Endothelial cell (in vitro differentiated cells): Measurements from ENCODE around the gene PAPPA2. TPM values are rescaled to one million over a fixed set of nuclear protein-coding genes. Genes with fewer than 3 reads are reported as not detected.

Experiments
- DNase-seq: peaks from one replicate; pipeline ENCODE4 v3.0.0; 2021; ENCODE audit warnings: low spot score
- H3K27ac Mint-ChIP-seq: one replicate; pipeline ENCODE4 v1.8.0; 2021; ENCODE audit warnings: mixed read lengths, inconsistent platforms; ENCODE audit not compliant: unreplicated experiment
- H3K27me3 Mint-ChIP-seq: one replicate; pipeline ENCODE4 v1.8.0; 2021; ENCODE audit warnings: mild to moderate bottlenecking, moderate library complexity, mixed read lengths, inconsistent platforms; ENCODE audit not compliant: unreplicated experiment
- H3K36me3 Mint-ChIP-seq: one replicate; pipeline ENCODE4 v1.8.0; 2021; ENCODE audit warnings: mild to moderate bottlenecking, low read depth, mixed read lengths, inconsistent platforms; ENCODE audit not compliant: unreplicated experiment
- H3K4me1 Mint-ChIP-seq: one replicate; pipeline ENCODE4 v1.8.0; 2021; ENCODE audit warnings: mild to moderate bottlenecking, mixed read lengths, inconsistent platforms; ENCODE audit not compliant: unreplicated experiment
- H3K4me3 Mint-ChIP-seq: one replicate; pipeline ENCODE4 v1.8.0; 2021; ENCODE audit warnings: mild to moderate bottlenecking, mixed read lengths, inconsistent platforms; ENCODE audit not compliant: unreplicated experiment
- H3K9me3 Mint-ChIP-seq: one replicate; pipeline ENCODE4 v1.8.0; 2021; ENCODE audit warnings: mixed read lengths, inconsistent platforms; ENCODE audit not compliant: unreplicated experiment
- total RNA-seq: library from RNA; stranded (reverse); fragmentation: NEBNext Ultra II Directional; extraction: Animal tissue kit (Norgen Biotek cat#: 25700); gene quantifications from one replicate; pipeline ENCODE4 v1.2.1, GENCODE V29; 2021; ENCODE audit not compliant: unreplicated experiment
- TF ChIP-seq, protein P1 (sequence below): fragments of 200-600 bp; sonication (generic); IDR thresholded peaks from one replicate; pipeline ENCODE4 v1.5.0; 2021; ENCODE audit warnings: antibody characterized with exemption; ENCODE audit not compliant: unreplicated experiment

The PAPPA2 gene
- total RNA-seq, 1 donor from 2014 or later = 0.33 TPM

DNA sequence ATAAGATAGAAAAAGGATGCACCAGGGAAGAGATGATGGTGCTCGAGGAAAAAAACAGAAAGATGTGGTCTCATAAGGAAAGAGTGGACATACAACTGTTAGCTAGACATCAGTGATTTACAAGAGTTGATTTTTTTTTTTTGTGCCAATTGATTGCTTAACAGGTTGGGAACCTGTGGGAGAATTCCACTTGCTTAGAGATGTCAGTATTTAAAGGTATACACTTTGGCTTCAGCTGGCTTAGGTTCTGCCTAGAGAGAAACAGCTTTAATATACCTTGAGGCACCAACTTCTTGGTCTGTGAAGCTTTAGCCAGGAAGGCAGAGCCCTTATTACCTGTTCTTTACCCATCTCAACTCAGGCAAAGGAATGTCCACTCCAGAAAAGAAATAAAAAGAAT, 303.8 kb downstream of the PAPPA2 start:
- Mint-ChIP-seq H3K4me1 (no peaks in the 10 kb centered on the region), H3K9me3 (no peaks in the 10 kb centered on the region), H3K27ac (no peak overlapping the region), H3K36me3 (no peaks in the 10 kb centered on the region), H3K27me3 (no peaks in the 10 kb centered on the region), H3K4me3 (no peak overlapping the region)
- DNase-seq = no peak
- TF ChIP-seq, protein P1, sequence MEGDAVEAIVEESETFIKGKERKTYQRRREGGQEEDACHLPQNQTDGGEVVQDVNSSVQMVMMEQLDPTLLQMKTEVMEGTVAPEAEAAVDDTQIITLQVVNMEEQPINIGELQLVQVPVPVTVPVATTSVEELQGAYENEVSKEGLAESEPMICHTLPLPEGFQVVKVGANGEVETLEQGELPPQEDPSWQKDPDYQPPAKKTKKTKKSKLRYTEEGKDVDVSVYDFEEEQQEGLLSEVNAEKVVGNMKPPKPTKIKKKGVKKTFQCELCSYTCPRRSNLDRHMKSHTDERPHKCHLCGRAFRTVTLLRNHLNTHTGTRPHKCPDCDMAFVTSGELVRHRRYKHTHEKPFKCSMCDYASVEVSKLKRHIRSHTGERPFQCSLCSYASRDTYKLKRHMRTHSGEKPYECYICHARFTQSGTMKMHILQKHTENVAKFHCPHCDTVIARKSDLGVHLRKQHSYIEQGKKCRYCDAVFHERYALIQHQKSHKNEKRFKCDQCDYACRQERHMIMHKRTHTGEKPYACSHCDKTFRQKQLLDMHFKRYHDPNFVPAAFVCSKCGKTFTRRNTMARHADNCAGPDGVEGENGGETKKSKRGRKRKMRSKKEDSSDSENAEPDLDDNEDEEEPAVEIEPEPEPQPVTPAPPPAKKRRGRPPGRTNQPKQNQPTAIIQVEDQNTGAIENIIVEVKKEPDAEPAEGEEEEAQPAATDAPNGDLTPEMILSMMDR = no peak

DNA sequence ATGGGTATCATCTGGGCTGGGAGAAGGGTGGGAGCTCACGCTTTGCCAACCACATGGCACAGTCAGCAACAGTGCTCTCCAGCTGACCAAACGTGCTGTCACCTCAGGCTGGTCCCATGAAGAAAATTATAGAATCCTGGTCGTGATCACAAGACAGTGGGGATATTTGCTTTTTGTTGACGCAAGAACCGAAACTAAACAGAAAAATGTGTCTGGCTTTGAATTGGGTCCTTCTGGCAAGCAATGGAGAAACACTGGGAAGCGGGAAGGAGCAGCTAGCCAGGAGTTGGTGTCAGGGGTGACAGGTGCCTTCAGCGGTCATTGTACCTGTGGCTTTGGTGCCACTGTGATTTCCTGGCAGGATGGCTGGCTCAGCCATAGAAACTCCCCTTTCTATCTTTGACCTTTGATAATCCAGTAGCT, 304.8 kb downstream of the PAPPA2 start:
- no peaks in the 10 kb centered on the region for H3K9me3 Mint-ChIP-seq
- TF ChIP-seq, protein P1 = no peak
- H3K4me3 Mint-ChIP-seq = no peak overlapping the region
- no peaks in the 10 kb centered on the region for H3K27me3 Mint-ChIP-seq
- no peak for DNase-seq
- no peak overlapping the region for H3K27ac Mint-ChIP-seq
- H3K4me1 Mint-ChIP-seq = no peaks in the 10 kb centered on the region
- no peaks in the 10 kb centered on the region for H3K36me3 Mint-ChIP-seq

DNA sequence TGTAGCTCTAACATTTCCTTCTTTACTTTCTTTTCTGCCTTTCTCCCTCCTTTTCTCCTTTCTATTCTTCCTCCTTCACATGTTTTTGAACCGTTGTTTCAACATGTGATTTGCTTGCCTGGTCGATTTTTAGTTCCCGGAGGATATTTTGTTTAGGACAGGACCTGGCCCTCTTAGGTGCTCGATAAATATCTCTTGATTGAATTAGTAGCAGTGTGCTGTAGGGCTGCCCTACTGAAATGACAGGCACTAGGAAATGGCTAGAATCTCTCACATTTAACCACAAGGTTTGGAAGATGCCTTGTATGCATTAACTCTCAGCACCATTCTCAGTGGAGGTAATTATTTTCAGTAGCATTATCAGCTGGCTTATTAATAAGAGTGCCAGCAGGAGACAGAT, 305.6 kb downstream of the PAPPA2 start:
- TF ChIP-seq, protein P1 = no peak
- H3K27ac Mint-ChIP-seq = no peak overlapping the region
- no peak overlapping the region for H3K4me3 Mint-ChIP-seq
- H3K36me3 Mint-ChIP-seq = no peaks in the 10 kb centered on the region
- H3K27me3 Mint-ChIP-seq = no peaks in the 10 kb centered on the region
- no peak for DNase-seq
- no peaks in the 10 kb centered on the region for H3K4me1 Mint-ChIP-seq
- no peaks in the 10 kb centered on the region for H3K9me3 Mint-ChIP-seq

DNA sequence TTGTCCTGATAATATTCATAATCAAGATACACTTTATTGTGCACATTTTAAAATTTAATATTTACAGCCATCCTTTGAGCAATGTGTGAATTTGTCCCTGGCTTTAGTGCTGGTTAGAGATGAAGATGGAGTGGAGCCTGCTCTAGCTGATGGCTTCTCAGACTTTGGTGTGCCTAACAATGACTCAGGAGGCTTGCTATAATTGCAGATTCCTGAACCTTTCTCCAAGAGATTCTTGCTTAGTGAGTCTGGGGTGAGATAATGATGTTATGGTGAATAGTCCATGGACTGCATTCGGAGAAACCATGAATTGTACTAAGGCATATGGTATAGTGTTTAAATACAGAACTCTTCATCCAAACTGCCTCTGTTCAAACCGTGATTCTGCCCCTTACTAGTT, 307.1 kb downstream of the PAPPA2 start:
- H3K27me3 Mint-ChIP-seq = no peaks in the 10 kb centered on the region
- no peak overlapping the region for H3K4me3 Mint-ChIP-seq
- DNase-seq = no peak
- TF ChIP-seq, protein P1 = no peak
- no peak overlapping the region for H3K27ac Mint-ChIP-seq
- H3K9me3 Mint-ChIP-seq = no peaks in the 10 kb centered on the region
- H3K36me3 Mint-ChIP-seq = no peaks in the 10 kb centered on the region
- peaks cover 7% of the 10 kb centered on the region for H3K4me1 Mint-ChIP-seq

DNA sequence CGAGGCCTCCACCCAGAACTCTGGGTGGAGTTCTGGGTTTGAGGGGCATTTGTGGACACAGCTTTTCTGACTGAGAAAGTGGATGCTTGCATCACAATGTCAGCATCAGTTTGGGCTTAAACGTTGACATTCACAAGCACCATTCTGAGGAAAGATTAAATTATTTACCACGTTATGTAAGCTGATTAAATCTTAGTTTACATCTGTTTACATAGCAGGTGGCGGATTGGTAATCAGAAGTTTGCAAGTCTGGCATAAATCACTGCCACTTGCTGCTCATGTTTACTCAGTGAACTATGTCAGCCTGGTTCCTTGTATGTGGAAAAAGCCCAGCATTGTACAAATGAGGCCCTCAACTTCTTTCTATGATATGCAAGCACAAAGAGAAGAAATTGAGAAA, 310.1 kb downstream of the PAPPA2 start:
- no peak overlapping the region for H3K27ac Mint-ChIP-seq
- TF ChIP-seq, protein P1 = no peak
- H3K9me3 Mint-ChIP-seq = no peaks in the 10 kb centered on the region
- H3K4me3 Mint-ChIP-seq = no peak overlapping the region
- no peak for DNase-seq
- peaks cover 7% of the 10 kb centered on the region for H3K4me1 Mint-ChIP-seq
- no peaks in the 10 kb centered on the region for H3K36me3 Mint-ChIP-seq
- no peaks in the 10 kb centered on the region for H3K27me3 Mint-ChIP-seq
